ENCODE results near the gene SLC37A1.

GRCh38 chr21:42568376-42568775 is 54.7 kb downstream of the SLC37A1 start:
- TF ChIP-seq EZH2 (IDR thresholded peaks at IDR 0.05; ENCODE audit: borderline replicate concordance, low read length) (no peak), CTCF (conservative IDR thresholded peaks at IDR 0.05 in 1 of 2, IDR thresholded peaks at IDR 0.05 in 1 of 2; ENCODE audit: extremely low read depth in 1 of 2, insufficient read depth in 1 of 2, low read depth in 1 of 2, low read length in 2 of 2) (no peak)
